Measurements from ENCODE around the gene BTBD9. TPM values are rescaled to one million over a fixed set of nuclear protein-coding genes. Genes with fewer than 3 reads are reported as not detected.

Gene BTBD9
- total RNA-seq, 1 donor from 2014 or later: 28.1 TPM

GRCh38 chr6:38603496-38603895, 36.2 kb downstream of the BTBD9 start:
- FAIRE-seq (no peak), DNase-seq (ENCODE audit: low spot score in 2 of 2) (no peak)

- DNase-seq (ENCODE audit: low spot score in 2 of 2): no peak
- FAIRE-seq: no peak
Observed at GRCh38 chr6:38599966-38600550, 39.7 kb downstream of the BTBD9 start.

GRCh38 chr6:38599261-38599660, 40.5 kb downstream of the BTBD9 start:
- no peak for FAIRE-seq
- DNase-seq (ENCODE audit: low spot score in 2 of 2): no peak

GRCh38 chr6:38593998-38594665, 45.6 kb downstream of the BTBD9 start:
- DNase-seq (ENCODE audit: low spot score in 2 of 2) (no peak), FAIRE-seq (no peak)

GRCh38 chr6:38593409-38593808, 46.3 kb downstream of the BTBD9 start:
- DNase-seq (ENCODE audit: low spot score in 2 of 2) (no peak), FAIRE-seq (no peak)

GRCh38 chr6:38591439-38591838, 48.3 kb downstream of the BTBD9 start:
- FAIRE-seq (no peak), DNase-seq (ENCODE audit: low spot score in 2 of 2) (no peak)

- FAIRE-seq (no peak), DNase-seq (ENCODE audit: low spot score in 2 of 2) (no peak)
Observed at GRCh38 chr6:38589367-38589720, 50.4 kb downstream of the BTBD9 start.

- DNase-seq (ENCODE audit: low spot score in 2 of 2): no peak
- no peak for FAIRE-seq
Observed at GRCh38 chr6:38588631-38589366, 50.9 kb downstream of the BTBD9 start.

- DNase-seq (ENCODE audit: low spot score in 2 of 2) (no peak), FAIRE-seq (no peak)
Observed at GRCh38 chr6:38587766-38588362, 51.9 kb downstream of the BTBD9 start.

- no peak for DNase-seq (ENCODE audit: low spot score in 2 of 2)
- FAIRE-seq: no peak
Observed at GRCh38 chr6:38586992-38587391, 52.7 kb downstream of the BTBD9 start.

- DNase-seq (ENCODE audit: low spot score in 2 of 2) (no peak), FAIRE-seq (no peak)
Observed at GRCh38 chr6:38584731-38585130, 55.0 kb downstream of the BTBD9 start.

GRCh38 chr6:38583523-38583922, 56.2 kb downstream of the BTBD9 start:
- FAIRE-seq (no peak), DNase-seq (ENCODE audit: low spot score in 2 of 2) (no peak)

GRCh38 chr6:38580030-38580429, 59.7 kb downstream of the BTBD9 start:
- no peak for FAIRE-seq
- no peak for DNase-seq (ENCODE audit: low spot score in 2 of 2)

- FAIRE-seq: no peak
- no peak for DNase-seq (ENCODE audit: low spot score in 2 of 2)
Observed at GRCh38 chr6:38579010-38579628, 60.6 kb downstream of the BTBD9 start.

- no peak for FAIRE-seq
- no peak for DNase-seq (ENCODE audit: low spot score in 2 of 2)
Observed at GRCh38 chr6:38578075-38578474, 61.7 kb downstream of the BTBD9 start.

GRCh38 chr6:38577492-38577891, 62.2 kb downstream of the BTBD9 start:
- FAIRE-seq: no peak

GRCh38 chr6:38573801-38574395, 65.8 kb downstream of the BTBD9 start:
- DNase-seq (ENCODE audit: low spot score in 2 of 2) (no peak), FAIRE-seq (no peak)

More at GRCh38 chr6:38577492-38577891, 62.2 kb downstream of the BTBD9 start:
- DNase-seq (ENCODE audit: low spot score in 2 of 2): no peak

GRCh38 chr6:38572186-38572813, 67.4 kb downstream of the BTBD9 start:
- DNase-seq (ENCODE audit: low spot score in 2 of 2): no peak
- FAIRE-seq: no peak

GRCh38 chr6:38571721-38572120, 68.0 kb downstream of the BTBD9 start:
- FAIRE-seq (no peak), DNase-seq (ENCODE audit: low spot score in 2 of 2) (no peak)

- FAIRE-seq (peak; percentile 97), DNase-seq (ENCODE audit: low spot score in 2 of 2) (no peak)
Observed at GRCh38 chr6:38570750-38571149, 69.0 kb downstream of the BTBD9 start.

Data from frontal cortex (tissue), 4 donors.